Osteoblast (primary cell): ENCODE results near the gene TCOF1. TPM values are rescaled to one million over a fixed set of nuclear protein-coding genes. Genes with fewer than 3 reads are reported as not detected.
A peak's percentile ranks its signal among the peaks of the same experiment; 100 is the strongest.

Experiments
- DNase-seq: peaks from one replicate; pipeline ENCODE4 v3.0.0; 2011; ENCODE audit warnings: low spot score, mixed read lengths; ENCODE audit not compliant: insufficient read length; ENCODE audit errors: missing footprints
- H2AFZ ChIP-seq: 2 replicates; pipeline ENCODE4 v1.6.0; 2011; ENCODE audit warnings: mild to moderate bottlenecking, low read length
- H3K27ac ChIP-seq: 2 replicates; pipeline ENCODE4 v1.5.1; 2011; ENCODE audit warnings: mild to moderate bottlenecking, low read depth, low read length, moderate library complexity
- H3K27me3 ChIP-seq: 2 replicates; pipeline ENCODE4 v1.6.0; 2012; ENCODE audit warnings: mild to moderate bottlenecking, control low read depth, inconsistent platforms, low read length, moderate library complexity; ENCODE audit not compliant: insufficient read depth
- H3K36me3 ChIP-seq: 2 replicates; pipeline ENCODE4 v1.5.1; 2011; ENCODE audit warnings: mild to moderate bottlenecking, low read length, control low read depth, moderate library complexity; ENCODE audit not compliant: insufficient read depth
- H3K4me1 ChIP-seq: 2 replicates; pipeline ENCODE4 v1.5.1; 2011; ENCODE audit warnings: mild to moderate bottlenecking, low read length, control low read depth, moderate library complexity; ENCODE audit not compliant: insufficient read depth
- H3K4me2 ChIP-seq: 2 replicates; pipeline ENCODE4 v1.6.0; 2011; ENCODE audit warnings: mild to moderate bottlenecking, low read length; ENCODE audit not compliant: insufficient read depth
- H3K4me3 ChIP-seq: fragments of 200-600 bp; sonication (generic); 3 replicates; pipeline ENCODE4 v1.5.1; 2012; ENCODE audit warnings: mild to moderate bottlenecking, low read length, inconsistent platforms; ENCODE audit not compliant: insufficient read depth
- H3K79me2 ChIP-seq: 2 replicates; pipeline ENCODE4 v1.6.0; 2012; ENCODE audit warnings: mild to moderate bottlenecking, low read length, control low read depth, inconsistent platforms; ENCODE audit not compliant: insufficient read depth
- H3K9me3 ChIP-seq: 2 replicates; pipeline ENCODE4 v1.5.1; 2011; ENCODE audit warnings: low read depth, low read length, control low read depth
- H4K20me1 ChIP-seq: 2 replicates; pipeline ENCODE4 v1.6.0; 2012; ENCODE audit warnings: mild to moderate bottlenecking, low read length, control low read depth; ENCODE audit not compliant: insufficient read depth
- CTCF ChIP-seq: IDR thresholded peaks from 2 replicates; pipeline ENCODE4 v1.5.1; 2011; ENCODE audit warnings: mild to moderate bottlenecking, low read depth, low read length, moderate library complexity; ENCODE audit errors: extremely low read depth
- total RNA-seq: library from RNA; depleted of rRNA; stranded (reverse); fragments of >200 nt; gene quantifications from 2 replicates; pipeline ENCODE4 v1.2.3, GENCODE V29; 2012

Gene TCOF1
- total RNA-seq, 1 donor: 12.3 TPM

- no peak overlapping the region for H3K27ac ChIP-seq
- H3K4me1 ChIP-seq: peaks cover 37% of the 10 kb centered on the region
- H3K36me3 ChIP-seq: no peaks in the 10 kb centered on the region
- H4K20me1 ChIP-seq: no peaks in the 10 kb centered on the region
- H3K79me2 ChIP-seq: no peaks in the 10 kb centered on the region
- no peak for TF ChIP-seq CTCF
- no peak overlapping the region for H3K4me3 ChIP-seq
- DNase-seq: no peak
- H2AFZ ChIP-seq: no peak overlapping the region
- no peaks in the 10 kb centered on the region for H3K9me3 ChIP-seq
- H3K27me3 ChIP-seq: no peaks in the 10 kb centered on the region
- H3K4me2 ChIP-seq: no peak overlapping the region
Observed at GRCh38 chr5:150315245-150315644, 42.3 kb upstream of the TCOF1 start.

DNA sequence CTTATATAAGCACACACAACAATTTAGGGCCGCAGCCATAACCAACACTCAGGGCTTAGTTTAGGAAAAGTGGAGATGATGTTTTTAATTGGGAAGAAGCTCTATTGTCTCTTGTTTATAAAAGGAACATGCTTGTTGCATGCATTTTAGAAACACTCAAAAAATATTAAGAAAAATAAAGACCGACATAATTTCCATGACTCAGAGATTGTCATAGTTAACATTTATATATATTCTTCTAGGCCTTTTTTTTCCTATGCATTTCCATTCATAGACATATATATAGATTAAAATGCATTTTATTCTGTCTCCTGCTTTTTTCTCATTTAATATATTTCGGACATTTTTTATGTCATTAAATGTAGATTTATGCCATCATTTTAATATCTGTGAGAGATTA is 41.2 kb upstream of the TCOF1 start:
- Histone ChIP-seq H3K4me3 (no peak overlapping the region), H3K27me3 (no peaks in the 10 kb centered on the region), H3K9me3 (no peaks in the 10 kb centered on the region), H3K4me2 (no peak overlapping the region), H4K20me1 (no peaks in the 10 kb centered on the region), H3K36me3 (no peaks in the 10 kb centered on the region), H3K27ac (peak overlapping the region; percentile 94), H2AFZ (no peak overlapping the region), H3K79me2 (no peaks in the 10 kb centered on the region), H3K4me1 (peaks cover 41% of the 10 kb centered on the region)
- TF ChIP-seq CTCF: no peak
- no peak for DNase-seq

DNA sequence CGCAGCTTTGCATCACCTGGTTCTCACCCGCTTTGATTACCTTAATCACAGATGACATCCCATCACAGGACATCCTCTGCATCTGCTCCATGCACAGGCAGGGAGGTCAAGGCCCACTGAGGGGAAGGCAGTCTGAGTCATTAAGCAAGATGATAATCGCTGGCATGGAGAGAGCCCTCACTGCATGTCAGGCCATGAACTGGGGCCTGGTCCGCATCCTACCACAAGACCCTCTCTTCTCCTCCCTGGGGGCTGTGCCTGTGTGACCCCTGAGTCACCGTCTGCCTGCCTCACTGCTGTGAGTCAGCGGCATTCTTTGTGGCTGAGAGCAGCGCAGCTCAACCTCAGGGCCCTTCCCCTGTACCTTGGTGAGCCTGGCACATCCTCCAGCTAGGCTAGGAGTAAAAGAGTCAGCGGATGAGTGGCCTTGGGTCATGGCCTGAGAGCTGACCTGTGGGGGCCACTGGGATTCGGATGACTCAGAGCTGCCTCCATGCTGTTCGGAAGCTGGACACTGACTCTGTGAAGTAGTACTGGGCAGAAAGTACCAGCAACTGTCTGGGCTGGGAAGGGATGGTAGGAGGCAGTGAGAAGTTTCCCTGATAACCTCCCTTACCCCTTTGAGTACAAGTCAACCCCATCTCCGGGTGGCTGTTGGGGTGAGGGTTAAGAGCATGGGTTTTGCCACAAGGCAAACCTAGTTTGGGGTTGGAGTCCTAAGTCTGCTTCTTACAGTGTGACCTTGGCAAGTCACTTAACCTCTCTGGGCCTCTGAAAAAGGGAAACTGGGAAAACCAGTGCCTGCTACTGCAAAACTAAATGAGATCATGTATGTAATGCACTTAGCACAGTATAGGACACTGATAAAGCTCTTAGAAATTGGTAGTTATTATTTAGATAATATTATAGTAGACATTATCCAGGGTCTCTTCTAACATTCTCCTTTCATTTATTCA is 40.2 kb upstream of the TCOF1 start:
- TF ChIP-seq CTCF: no peak
- Histone ChIP-seq H3K4me1 (peaks cover 44% of the 10 kb centered on the region), H4K20me1 (no peaks in the 10 kb centered on the region), H2AFZ (peak overlapping the region; percentile 16), H3K79me2 (no peaks in the 10 kb centered on the region), H3K4me2 (peak overlapping the region; percentile 54), H3K27me3 (no peaks in the 10 kb centered on the region), H3K36me3 (no peaks in the 10 kb centered on the region), H3K4me3 (no peak overlapping the region), H3K27ac (peak overlapping the region; percentile 94), H3K9me3 (no peaks in the 10 kb centered on the region)
- DNase-seq: peak; percentile 96

GRCh38 chr5:150318613-150319483 is 38.6 kb upstream of the TCOF1 start:
- no peak for TF ChIP-seq CTCF
- Histone ChIP-seq H3K36me3 (no peaks in the 10 kb centered on the region), H3K79me2 (no peaks in the 10 kb centered on the region), H3K27me3 (no peaks in the 10 kb centered on the region), H3K4me2 (no peak overlapping the region), H3K27ac (peak overlapping the region; percentile 94), H3K4me3 (no peak overlapping the region), H3K9me3 (no peaks in the 10 kb centered on the region), H3K4me1 (peaks cover 44% of the 10 kb centered on the region), H4K20me1 (no peaks in the 10 kb centered on the region), H2AFZ (peak overlapping the region; percentile 87)
- DNase-seq: no peak
